Hepatocyte (in vitro differentiated cells): Measurements from ENCODE around the gene C22orf23.
"Not testable (repeated sequence)": the region's sequence is repeated elsewhere in the genome, so short reads cannot be mapped to it uniquely, and the experiment has no call there.

Source experiments
- EZH2 ChIP-seq: fragments of 200-600 bp; sonication (generic); IDR thresholded peaks from 2 replicates; pipeline ENCODE4 v1.6.1; 2016; ENCODE audit warnings: antibody characterized with exemption, mild to moderate bottlenecking, borderline replicate concordance
- EZH2phosphoT487 ChIP-seq: fragments of 200-600 bp; sonication (generic); IDR thresholded peaks from one replicate; pipeline ENCODE4 v1.6.1; 2018; ENCODE audit warnings: antibody characterized with exemption, mild to moderate bottlenecking, low read depth, moderate library complexity; ENCODE audit not compliant: unreplicated experiment, severe bottlenecking
- TF ChIP-seq, protein P1 (sequence below): fragments of 200-600 bp; sonication (generic); IDR thresholded peaks from 2 replicates; pipeline ENCODE4 v1.5.1; 2016; ENCODE audit warnings: antibody characterized with exemption, mild to moderate bottlenecking; ENCODE audit not compliant: poor library complexity

DNA sequence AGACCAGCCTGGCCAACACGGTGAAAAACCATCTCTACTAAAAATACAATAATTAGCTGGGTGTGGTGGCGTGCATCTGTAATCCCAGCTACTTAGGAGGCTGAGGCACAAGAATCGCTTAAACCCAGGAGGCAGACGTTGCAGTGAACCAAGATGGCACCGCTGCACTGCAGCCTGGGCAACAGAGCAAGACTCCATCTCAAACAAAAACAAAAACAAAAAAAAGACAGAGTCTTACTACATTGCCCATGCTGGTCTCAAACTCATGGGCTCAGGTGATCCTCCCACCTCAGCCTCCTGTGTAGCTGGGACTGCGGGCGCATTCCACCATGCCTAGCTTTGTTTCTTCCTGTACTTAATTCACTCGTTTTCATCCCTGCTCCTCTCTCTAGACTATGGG is 22.6 kb upstream of the C22orf23 start:
- TF ChIP-seq EZH2, EZH2phosphoT487: not testable (repeated sequence)
- TF ChIP-seq, protein P1, sequence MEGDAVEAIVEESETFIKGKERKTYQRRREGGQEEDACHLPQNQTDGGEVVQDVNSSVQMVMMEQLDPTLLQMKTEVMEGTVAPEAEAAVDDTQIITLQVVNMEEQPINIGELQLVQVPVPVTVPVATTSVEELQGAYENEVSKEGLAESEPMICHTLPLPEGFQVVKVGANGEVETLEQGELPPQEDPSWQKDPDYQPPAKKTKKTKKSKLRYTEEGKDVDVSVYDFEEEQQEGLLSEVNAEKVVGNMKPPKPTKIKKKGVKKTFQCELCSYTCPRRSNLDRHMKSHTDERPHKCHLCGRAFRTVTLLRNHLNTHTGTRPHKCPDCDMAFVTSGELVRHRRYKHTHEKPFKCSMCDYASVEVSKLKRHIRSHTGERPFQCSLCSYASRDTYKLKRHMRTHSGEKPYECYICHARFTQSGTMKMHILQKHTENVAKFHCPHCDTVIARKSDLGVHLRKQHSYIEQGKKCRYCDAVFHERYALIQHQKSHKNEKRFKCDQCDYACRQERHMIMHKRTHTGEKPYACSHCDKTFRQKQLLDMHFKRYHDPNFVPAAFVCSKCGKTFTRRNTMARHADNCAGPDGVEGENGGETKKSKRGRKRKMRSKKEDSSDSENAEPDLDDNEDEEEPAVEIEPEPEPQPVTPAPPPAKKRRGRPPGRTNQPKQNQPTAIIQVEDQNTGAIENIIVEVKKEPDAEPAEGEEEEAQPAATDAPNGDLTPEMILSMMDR, result not testable (repeated sequence)
